HEK293 (cell line): ENCODE measurements around the gene B3GNT8.

Experiments
- CTCF ChIA-PET: fragments of 350-600 bp; formaldehyde crosslinking; extraction: SDS; loops from one replicate; lab custom pipeline; 2021; ENCODE audit warnings: antibody characterized with exemption; lab: Yijun Ruan, JAX
- POLR2A ChIA-PET: fragments of 300-600 bp; formaldehyde crosslinking; extraction: SDS; loops from one replicate; lab custom pipeline; 2020; ENCODE audit warnings: antibody characterized with exemption, inconsistent platforms; lab: Yijun Ruan, JAX
- H3K27ac ChIP-seq: fragments of 200-500 bp; sonication (Bioruptor generic); 2 replicates; pipeline ENCODE4 v1.5.1; 2014; ENCODE audit warnings: low read depth, low read length, control low read depth, inconsistent platforms; ENCODE audit errors: extremely low read depth
- H3K36me3 ChIP-seq, 2 experiments: fragments of 200-500 bp in 1 of 2; sonication (Bioruptor generic) in 1 of 2; 1 replicate in 1 of 2; 2 replicates in 1 of 2; pipeline ENCODE4 v1.5.1; 2014 to 2017; ENCODE audit warnings: inconsistent platforms in 2 of 2, low read length in 2 of 2; ENCODE audit not compliant: control insufficient read depth in 2 of 2, insufficient read depth in 1 of 2
- H3K4me1 ChIP-seq: fragments of 200-500 bp; sonication (Bioruptor generic); 2 replicates; pipeline ENCODE4 v1.5.1; 2014; ENCODE audit warnings: mild to moderate bottlenecking, low read length, inconsistent platforms; ENCODE audit not compliant: control insufficient read depth, insufficient read depth
- H3K4me3 ChIP-seq: 2 replicates; pipeline ENCODE4 v1.5.1; 2011; ENCODE audit warnings: low read depth, mild to moderate bottlenecking, control low read depth, low read length, moderate library complexity
- H3K9me3 ChIP-seq: fragments of 200-500 bp; sonication (Bioruptor generic); 2 replicates; pipeline ENCODE4 v1.5.1; 2014; ENCODE audit warnings: low read depth, low read length, inconsistent platforms; ENCODE audit not compliant: control insufficient read depth, insufficient read depth
- GLI4 ChIP-seq: fragments of 450-650 bp; formaldehyde crosslinking; IDR thresholded peaks from 2 replicates; pipeline ENCODE4 v1.5.1; 2016; ENCODE audit warnings: missing biosample characterization, missing genetic modification characterization
- GLIS2 ChIP-seq: fragments of 450-650 bp; formaldehyde crosslinking; IDR thresholded peaks from 2 replicates; pipeline ENCODE4 v1.5.1; 2016; ENCODE audit warnings: missing biosample characterization, missing genetic modification characterization
- KLF7 ChIP-seq: fragments of 450-650 bp; formaldehyde crosslinking; IDR thresholded peaks from 2 replicates; pipeline ENCODE4 v1.5.1; 2016; ENCODE audit warnings: missing biosample characterization, missing genetic modification characterization, borderline replicate concordance
- KLF8 ChIP-seq: fragments of 450-650 bp; formaldehyde crosslinking; IDR thresholded peaks from 2 replicates; pipeline ENCODE4 v1.5.1; 2016; ENCODE audit warnings: missing biosample characterization, missing genetic modification characterization
- OVOL3 ChIP-seq: fragments of 450-650 bp; formaldehyde crosslinking; IDR thresholded peaks from 2 replicates; pipeline ENCODE4 v1.5.1; 2016; ENCODE audit warnings: missing biosample characterization, missing genetic modification characterization
- PATZ1 ChIP-seq: fragments of 450-650 bp; formaldehyde crosslinking; IDR thresholded peaks from 2 replicates; pipeline ENCODE4 v1.5.1; 2016; ENCODE audit warnings: missing biosample characterization, missing genetic modification characterization
- SCRT1 ChIP-seq: fragments of 450-650 bp; formaldehyde crosslinking; IDR thresholded peaks from 2 replicates; pipeline ENCODE4 v1.5.1; 2016; ENCODE audit warnings: missing biosample characterization, missing genetic modification characterization, borderline replicate concordance
- SP3 ChIP-seq: fragments of 450-650 bp; formaldehyde crosslinking; IDR thresholded peaks from 2 replicates; pipeline ENCODE4 v1.5.1; 2016; ENCODE audit warnings: missing biosample characterization, missing genetic modification characterization
- TRIM28 ChIP-seq: IDR thresholded peaks from 2 replicates; pipeline ENCODE4 v1.6.1; 2011; ENCODE audit warnings: low read length, control low read depth, borderline replicate concordance
- YY1 ChIP-seq: fragments of 450-650 bp; formaldehyde crosslinking; IDR thresholded peaks from 2 replicates; pipeline ENCODE4 v1.5.1; 2018; ENCODE audit warnings: missing biosample characterization, missing genetic modification characterization
- ZBTB10 ChIP-seq: fragments of 450-650 bp; formaldehyde crosslinking; IDR thresholded peaks from 2 replicates; pipeline ENCODE4 v1.5.1; 2016; ENCODE audit warnings: missing biosample characterization, missing genetic modification characterization
- ZNF146 ChIP-seq: fragments of 450-650 bp; formaldehyde crosslinking; IDR thresholded peaks from 2 replicates; pipeline ENCODE4 v1.5.1; 2016; ENCODE audit warnings: missing biosample characterization, missing genetic modification characterization
- ZNF174 ChIP-seq: fragments of 450-650 bp; formaldehyde crosslinking; IDR thresholded peaks from 2 replicates; pipeline ENCODE4 v1.5.0; 2017; ENCODE audit warnings: missing biosample characterization, mild to moderate bottlenecking, missing genetic modification characterization
- ZNF2 ChIP-seq: fragments of 450-650 bp; formaldehyde crosslinking; IDR thresholded peaks from 2 replicates; pipeline ENCODE4 v1.5.1; 2016; ENCODE audit warnings: missing biosample characterization, missing genetic modification characterization
- ZNF221 ChIP-seq: fragments of 450-650 bp; formaldehyde crosslinking; IDR thresholded peaks from 2 replicates; pipeline ENCODE4 v1.5.1; 2017; ENCODE audit warnings: missing biosample characterization, missing genetic modification characterization, borderline replicate concordance
- ZNF426 ChIP-seq: fragments of 450-650 bp; formaldehyde crosslinking; IDR thresholded peaks from 2 replicates; pipeline ENCODE4 v1.5.1; 2017; ENCODE audit warnings: missing biosample characterization, missing genetic modification characterization, mild to moderate bottlenecking, inconsistent platforms, moderate library complexity
- ZNF433 ChIP-seq: fragments of 450-650 bp; formaldehyde crosslinking; IDR thresholded peaks from 2 replicates; pipeline ENCODE4 v1.5.1; 2016; ENCODE audit warnings: missing biosample characterization, missing genetic modification characterization, low read depth
- ZNF48 ChIP-seq: fragments of 450-650 bp; formaldehyde crosslinking; IDR thresholded peaks from 2 replicates; pipeline ENCODE4 v1.5.1; 2016; ENCODE audit warnings: missing biosample characterization, missing genetic modification characterization
- TF ChIP-seq, protein P1 (sequence below): fragments of 450-650 bp; formaldehyde crosslinking; IDR thresholded peaks from 2 replicates; pipeline ENCODE4 v1.5.1; 2016; ENCODE audit warnings: missing biosample characterization, missing genetic modification characterization
- TF ChIP-seq, protein P2 (sequence below): fragments of 450-650 bp; IDR thresholded peaks from 2 replicates; pipeline ENCODE4 v1.5.1; 2018; ENCODE audit warnings: missing biosample characterization, mild to moderate bottlenecking, missing genetic modification characterization

B3GNT8 gene

DNA sequence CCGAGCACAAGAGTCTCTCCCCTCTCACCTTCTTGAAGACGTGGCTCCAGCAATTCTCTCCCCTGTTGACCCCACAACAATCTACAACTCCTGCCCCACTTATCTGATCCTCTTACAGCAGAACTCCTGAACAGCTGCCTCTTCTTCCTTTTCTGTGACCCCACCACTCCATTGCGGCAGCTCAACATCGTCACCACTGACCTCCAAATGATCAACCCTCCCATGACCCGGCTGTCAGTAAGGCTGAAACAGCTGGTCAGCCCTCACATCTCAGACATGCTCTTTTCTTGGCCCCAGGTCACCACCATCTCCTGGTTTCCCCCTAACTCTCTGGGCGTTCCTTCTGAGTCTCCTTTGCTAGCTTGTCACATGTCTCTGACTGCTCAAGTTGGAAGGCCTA is 31.8 kb downstream of the B3GNT8 start (continued):
- TF ChIP-seq YY1 (no peak), PATZ1 (tag by site-specific recombination) (no peak), ZNF433 (tag by site-specific recombination) (no peak), KLF7 (no peak), TRIM28 (no peak), SP3 (no peak), ZNF48 (tag by site-specific recombination) (no peak), ZNF426 (tag by site-specific recombination) (no peak), SCRT1 (tag by site-specific recombination) (no peak)

GRCh38 chr19:41392775-41393174 is 34.4 kb downstream of the B3GNT8 start:
- TF ChIP-seq, protein P1, sequence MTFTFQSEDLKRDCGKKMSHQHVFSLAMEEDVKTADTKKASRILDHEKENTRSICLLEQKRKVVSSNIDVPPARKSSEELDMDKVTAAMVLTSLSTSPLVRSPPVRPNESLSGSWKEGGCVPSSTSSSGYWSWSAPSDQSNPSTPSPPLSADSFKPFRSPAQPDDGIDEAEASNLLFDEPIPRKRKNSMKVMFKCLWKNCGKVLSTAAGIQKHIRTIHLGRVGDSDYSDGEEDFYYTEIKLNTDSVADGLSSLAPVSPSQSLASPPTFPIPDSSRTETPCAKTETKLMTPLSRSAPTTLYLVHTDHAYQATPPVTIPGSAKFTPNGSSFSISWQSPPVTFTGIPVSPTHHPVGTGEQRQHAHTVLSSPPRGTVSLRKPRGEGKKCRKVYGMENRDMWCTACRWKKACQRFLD (tag by site-specific recombination) = no peak
- no peak for TF ChIP-seq ZBTB10 (tag by site-specific recombination)
- TF ChIP-seq ZNF174 (tag by site-specific recombination) = no peak
- TF ChIP-seq GLI4 = no peak
- TF ChIP-seq ZNF146 (tag by site-specific recombination) = no peak
- no peak for TF ChIP-seq ZNF2 (tag by site-specific recombination)
- TF ChIP-seq KLF8 = no peak
- no peak for TF ChIP-seq GLIS2
- no peak for TF ChIP-seq ZNF221 (tag by site-specific recombination)
- TF ChIP-seq OVOL3 (tag by site-specific recombination) = no peak
- TF ChIP-seq, protein P2, sequence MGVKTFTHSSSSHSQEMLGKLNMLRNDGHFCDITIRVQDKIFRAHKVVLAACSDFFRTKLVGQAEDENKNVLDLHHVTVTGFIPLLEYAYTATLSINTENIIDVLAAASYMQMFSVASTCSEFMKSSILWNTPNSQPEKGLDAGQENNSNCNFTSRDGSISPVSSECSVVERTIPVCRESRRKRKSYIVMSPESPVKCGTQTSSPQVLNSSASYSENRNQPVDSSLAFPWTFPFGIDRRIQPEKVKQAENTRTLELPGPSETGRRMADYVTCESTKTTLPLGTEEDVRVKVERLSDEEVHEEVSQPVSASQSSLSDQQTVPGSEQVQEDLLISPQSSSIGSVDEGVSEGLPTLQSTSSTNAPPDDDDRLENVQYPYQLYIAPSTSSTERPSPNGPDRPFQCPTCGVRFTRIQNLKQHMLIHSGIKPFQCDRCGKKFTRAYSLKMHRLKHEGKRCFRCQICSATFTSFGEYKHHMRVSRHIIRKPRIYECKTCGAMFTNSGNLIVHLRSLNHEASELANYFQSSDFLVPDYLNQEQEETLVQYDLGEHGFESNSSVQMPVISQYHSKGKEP (tag by site-specific recombination) = no peak
- Histone ChIP-seq H3K4me3 (no peak overlapping the region), H3K27ac (no peak overlapping the region), H3K4me1 (peaks cover 2% of the 10 kb centered on the region; the same call in 1 of the 2 replicates), H3K36me3 (peaks cover 27 to 35% of the 10 kb centered on the region in 2 experiments), H3K9me3 (no peaks in the 10 kb centered on the region)
- CTCF ChIA-PET = interaction anchor here (1.8 kb wide), 1 partner anchor 177 kb away, joined by 4 read pairs; no protein-coding TSS in a partner anchor
- POLR2A ChIA-PET = no interaction called here
